ENCODE data around the gene MPPED2. TPM values are rescaled to one million over a fixed set of nuclear protein-coding genes. Genes with fewer than 3 reads are reported as not detected.

Gene MPPED2
- total and polyA plus RNA-seq, 10 of the 15 experiments (the other 5 are each of a cell fraction or from before 2014, with no cell fraction given), result not detected

DNA sequence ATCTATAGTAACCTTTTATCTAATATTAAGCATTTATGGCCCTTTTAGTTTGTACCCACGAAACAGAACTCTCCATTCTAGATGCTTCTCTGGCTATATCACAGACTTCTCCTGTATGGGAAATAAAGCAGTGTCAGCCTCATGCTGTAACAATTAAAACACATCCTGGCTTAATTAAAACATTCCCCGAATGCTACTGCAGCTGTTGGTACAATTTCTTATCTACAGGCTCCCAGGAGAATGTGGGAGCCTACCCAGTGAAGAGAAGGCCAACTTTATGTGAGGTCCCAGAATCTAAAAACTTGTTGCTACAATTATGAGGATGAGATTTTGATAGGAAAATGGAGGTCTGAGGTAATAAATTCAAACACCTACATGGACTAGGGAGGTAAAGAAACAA is 83.8 kb downstream of the MPPED2 start:
- ChIA-PET RAD21 (ENCODE audit: unreplicated experiment) (no interaction called here), SMC1A (ENCODE audit: uncharacterized antibody, unreplicated experiment) (interaction anchor here (1.2 kb wide), 1 partner anchor 63 kb away, joined by 3 read pairs; no protein-coding TSS in a partner anchor), CTCF (no interaction called here), POLR2A (no interaction called here)
- Histone ChIP-seq H4K20me1 (ENCODE audit: control insufficient read depth, insufficient read depth) (no peaks in the 10 kb centered on the region), H3K36me3 (ENCODE audit: control insufficient read depth in 2 of 2, insufficient read depth in 2 of 2, low read length in 1 of 2) (no peaks in the 10 kb centered on the region), H3K27ac (ENCODE audit: control insufficient read depth, insufficient read depth) (no peak overlapping the region), H3K79me2 (ENCODE audit: control insufficient read depth, insufficient read depth, low read length) (no peaks in the 10 kb centered on the region), H3K9me3 (replicated peaks; ENCODE audit: control insufficient read depth, insufficient read depth, low read length) (no peaks in the 10 kb centered on the region), H3K4me1 (ENCODE audit: control insufficient read depth, insufficient read depth, low read length) (no peaks in the 10 kb centered on the region), H2AFZ (ENCODE audit: control insufficient read depth, low read depth, low read length) (no peak overlapping the region), H3K27me3 (replicated peaks in 1 of 2; ENCODE audit: control insufficient read depth in 2 of 2, insufficient read depth in 2 of 2, low read length in 1 of 2) (no peaks in the 10 kb centered on the region; a peak in 1 of 4 replicates), H3K4me3 (no peak overlapping the region), H3K9ac (ENCODE audit: control insufficient read depth, insufficient read depth, low read length) (no peak overlapping the region), H3K4me2 (ENCODE audit: control insufficient read depth, insufficient read depth) (no peak overlapping the region)
- WGBS (ENCODE audit: insufficient coverage, insufficient replicate concordance, low lambda C conversion rate, missing lambda C conversion rate), result 3% methylated on average over 2 of the region's 2 CpGs
- no peak for FAIRE-seq
- intact Hi-C loops (cut with micrococcal nuclease; ENCODE audit: unreplicated experiment) (no loop called here), in situ Hi-C loops (cut with MboI) (no loop called here)
- BruUV-seq (replicated peaks), result no TSS peak
- no peak for DNase-seq (ENCODE audit: low read depth, low spot score)
- no peak for ATAC-seq
- TF ChIP-seq, protein P1, sequence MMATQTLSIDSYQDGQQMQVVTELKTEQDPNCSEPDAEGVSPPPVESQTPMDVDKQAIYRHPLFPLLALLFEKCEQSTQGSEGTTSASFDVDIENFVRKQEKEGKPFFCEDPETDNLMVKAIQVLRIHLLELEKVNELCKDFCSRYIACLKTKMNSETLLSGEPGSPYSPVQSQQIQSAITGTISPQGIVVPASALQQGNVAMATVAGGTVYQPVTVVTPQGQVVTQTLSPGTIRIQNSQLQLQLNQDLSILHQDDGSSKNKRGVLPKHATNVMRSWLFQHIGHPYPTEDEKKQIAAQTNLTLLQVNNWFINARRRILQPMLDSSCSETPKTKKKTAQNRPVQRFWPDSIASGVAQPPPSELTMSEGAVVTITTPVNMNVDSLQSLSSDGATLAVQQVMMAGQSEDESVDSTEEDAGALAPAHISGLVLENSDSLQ (IDR thresholded peaks at IDR 0.05), result no peak
- TF ChIP-seq ATF7 (IDR thresholded peaks at IDR 0.05; ENCODE audit: low read depth) (no peak), POLR2AphosphoS5 (IDR thresholded peaks at IDR 0.05; ENCODE audit: low read length) (no peak), IRF4 (IDR thresholded peaks at IDR 0.05; ENCODE audit: low read depth, low read length) (no peak), MTA3 (IDR thresholded peaks at IDR 0.05; ENCODE audit: borderline replicate concordance, low read length) (no peak), GABPA (IDR thresholded peaks at IDR 0.05; ENCODE audit: low read depth) (no peak), NR2F1 (conservative IDR thresholded peaks at IDR 0.05) (no peak), PML (IDR thresholded peaks at IDR 0.05; ENCODE audit: low read length) (no peak)
- TF ChIP-seq, protein P2, sequence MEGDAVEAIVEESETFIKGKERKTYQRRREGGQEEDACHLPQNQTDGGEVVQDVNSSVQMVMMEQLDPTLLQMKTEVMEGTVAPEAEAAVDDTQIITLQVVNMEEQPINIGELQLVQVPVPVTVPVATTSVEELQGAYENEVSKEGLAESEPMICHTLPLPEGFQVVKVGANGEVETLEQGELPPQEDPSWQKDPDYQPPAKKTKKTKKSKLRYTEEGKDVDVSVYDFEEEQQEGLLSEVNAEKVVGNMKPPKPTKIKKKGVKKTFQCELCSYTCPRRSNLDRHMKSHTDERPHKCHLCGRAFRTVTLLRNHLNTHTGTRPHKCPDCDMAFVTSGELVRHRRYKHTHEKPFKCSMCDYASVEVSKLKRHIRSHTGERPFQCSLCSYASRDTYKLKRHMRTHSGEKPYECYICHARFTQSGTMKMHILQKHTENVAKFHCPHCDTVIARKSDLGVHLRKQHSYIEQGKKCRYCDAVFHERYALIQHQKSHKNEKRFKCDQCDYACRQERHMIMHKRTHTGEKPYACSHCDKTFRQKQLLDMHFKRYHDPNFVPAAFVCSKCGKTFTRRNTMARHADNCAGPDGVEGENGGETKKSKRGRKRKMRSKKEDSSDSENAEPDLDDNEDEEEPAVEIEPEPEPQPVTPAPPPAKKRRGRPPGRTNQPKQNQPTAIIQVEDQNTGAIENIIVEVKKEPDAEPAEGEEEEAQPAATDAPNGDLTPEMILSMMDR (IDR thresholded peaks at IDR 0.05 in 2 of 3, conservative IDR thresholded peaks at IDR 0.05 in 1 of 3; ENCODE audit: control insufficient read depth in 2 of 3, extremely low read depth in 1 of 3, insufficient read depth in 1 of 3, low read depth in 3 of 3, low read length in 3 of 3), result no peak
- TF ChIP-seq, protein P3, sequence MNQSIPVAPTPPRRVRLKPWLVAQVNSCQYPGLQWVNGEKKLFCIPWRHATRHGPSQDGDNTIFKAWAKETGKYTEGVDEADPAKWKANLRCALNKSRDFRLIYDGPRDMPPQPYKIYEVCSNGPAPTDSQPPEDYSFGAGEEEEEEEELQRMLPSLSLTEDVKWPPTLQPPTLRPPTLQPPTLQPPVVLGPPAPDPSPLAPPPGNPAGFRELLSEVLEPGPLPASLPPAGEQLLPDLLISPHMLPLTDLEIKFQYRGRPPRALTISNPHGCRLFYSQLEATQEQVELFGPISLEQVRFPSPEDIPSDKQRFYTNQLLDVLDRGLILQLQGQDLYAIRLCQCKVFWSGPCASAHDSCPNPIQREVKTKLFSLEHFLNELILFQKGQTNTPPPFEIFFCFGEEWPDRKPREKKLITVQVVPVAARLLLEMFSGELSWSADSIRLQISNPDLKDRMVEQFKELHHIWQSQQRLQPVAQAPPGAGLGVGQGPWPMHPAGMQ (IDR thresholded peaks at IDR 0.05; ENCODE audit: borderline replicate concordance), result no peak
- TF ChIP-seq, protein P4, sequence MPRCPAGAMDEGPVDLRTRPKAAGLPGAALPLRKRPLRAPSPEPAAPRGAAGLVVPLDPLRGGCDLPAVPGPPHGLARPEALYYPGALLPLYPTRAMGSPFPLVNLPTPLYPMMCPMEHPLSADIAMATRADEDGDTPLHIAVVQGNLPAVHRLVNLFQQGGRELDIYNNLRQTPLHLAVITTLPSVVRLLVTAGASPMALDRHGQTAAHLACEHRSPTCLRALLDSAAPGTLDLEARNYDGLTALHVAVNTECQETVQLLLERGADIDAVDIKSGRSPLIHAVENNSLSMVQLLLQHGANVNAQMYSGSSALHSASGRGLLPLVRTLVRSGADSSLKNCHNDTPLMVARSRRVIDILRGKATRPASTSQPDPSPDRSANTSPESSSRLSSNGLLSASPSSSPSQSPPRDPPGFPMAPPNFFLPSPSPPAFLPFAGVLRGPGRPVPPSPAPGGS (IDR thresholded peaks at IDR 0.05; ENCODE audit: borderline replicate concordance, insufficient read depth, low read depth, low read length, poor library complexity, severe bottlenecking), result no peak
- TF ChIP-seq, protein P5, sequence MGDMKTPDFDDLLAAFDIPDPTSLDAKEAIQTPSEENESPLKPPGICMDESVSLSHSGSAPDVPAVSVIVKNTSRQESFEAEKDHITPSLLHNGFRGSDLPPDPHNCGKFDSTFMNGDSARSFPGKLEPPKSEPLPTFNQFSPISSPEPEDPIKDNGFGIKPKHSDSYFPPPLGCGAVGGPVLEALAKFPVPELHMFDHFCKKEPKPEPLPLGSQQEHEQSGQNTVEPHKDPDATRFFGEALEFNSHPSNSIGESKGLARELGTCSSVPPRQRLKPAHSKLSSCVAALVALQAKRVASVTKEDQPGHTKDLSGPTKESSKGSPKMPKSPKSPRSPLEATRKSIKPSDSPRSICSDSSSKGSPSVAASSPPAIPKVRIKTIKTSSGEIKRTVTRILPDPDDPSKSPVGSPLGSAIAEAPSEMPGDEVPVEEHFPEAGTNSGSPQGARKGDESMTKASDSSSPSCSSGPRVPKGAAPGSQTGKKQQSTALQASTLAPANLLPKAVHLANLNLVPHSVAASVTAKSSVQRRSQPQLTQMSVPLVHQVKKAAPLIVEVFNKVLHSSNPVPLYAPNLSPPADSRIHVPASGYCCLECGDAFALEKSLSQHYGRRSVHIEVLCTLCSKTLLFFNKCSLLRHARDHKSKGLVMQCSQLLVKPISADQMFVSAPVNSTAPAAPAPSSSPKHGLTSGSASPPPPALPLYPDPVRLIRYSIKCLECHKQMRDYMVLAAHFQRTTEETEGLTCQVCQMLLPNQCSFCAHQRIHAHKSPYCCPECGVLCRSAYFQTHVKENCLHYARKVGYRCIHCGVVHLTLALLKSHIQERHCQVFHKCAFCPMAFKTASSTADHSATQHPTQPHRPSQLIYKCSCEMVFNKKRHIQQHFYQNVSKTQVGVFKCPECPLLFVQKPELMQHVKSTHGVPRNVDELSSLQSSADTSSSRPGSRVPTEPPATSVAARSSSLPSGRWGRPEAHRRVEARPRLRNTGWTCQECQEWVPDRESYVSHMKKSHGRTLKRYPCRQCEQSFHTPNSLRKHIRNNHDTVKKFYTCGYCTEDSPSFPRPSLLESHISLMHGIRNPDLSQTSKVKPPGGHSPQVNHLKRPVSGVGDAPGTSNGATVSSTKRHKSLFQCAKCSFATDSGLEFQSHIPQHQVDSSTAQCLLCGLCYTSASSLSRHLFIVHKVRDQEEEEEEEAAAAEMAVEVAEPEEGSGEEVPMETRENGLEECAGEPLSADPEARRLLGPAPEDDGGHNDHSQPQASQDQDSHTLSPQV (IDR thresholded peaks at IDR 0.05), result no peak

Data from GM12878 (cell line).